HCT116 (cell line): ENCODE measurements around the gene TBC1D2B.

Source experiments
- POLR2A ChIP-seq: IDR thresholded peaks from 2 replicates; pipeline ENCODE4 v1.7.0; 2011; ENCODE audit warnings: borderline replicate concordance; ENCODE audit not compliant: insufficient read depth, insufficient read length; ENCODE audit errors: extremely low read depth
- RAD21 ChIP-seq: IDR thresholded peaks from 2 replicates; pipeline ENCODE4 v1.6.1; 2012; ENCODE audit warnings: low read depth, mild to moderate bottlenecking
- TCF7L2 ChIP-seq: IDR thresholded peaks from 2 replicates; pipeline ENCODE4 v1.7.0; 2011; ENCODE audit warnings: borderline replicate concordance, inconsistent platforms; ENCODE audit not compliant: insufficient read depth, insufficient read length; ENCODE audit errors: extremely low read depth
- YY1 ChIP-seq: IDR thresholded peaks from 2 replicates; pipeline ENCODE4 v1.6.1; 2011; ENCODE audit warnings: low read length, low read depth, moderate library complexity, mild to moderate bottlenecking; ENCODE audit not compliant: insufficient replicate concordance; ENCODE audit errors: extremely low read depth
- ZFX ChIP-seq: fragments of 450-650 bp; IDR thresholded peaks from 2 replicates; pipeline ENCODE4 v1.6.1; 2017
- TF ChIP-seq, protein P1 (sequence below), 3 experiments: fragments of 200-600 bp in 1 of 3; sonication (generic) in 1 of 3; IDR thresholded peaks in 2 of 3; conservative IDR thresholded peaks in 1 of 3; 2 replicates each; pipeline ENCODE4 v1.5.1; 2012 to 2017; ENCODE audit warnings: low read depth in 2 of 3, low read length in 2 of 3, antibody characterized with exemption in 1 of 3, borderline replicate concordance in 1 of 3, control low read depth in 1 of 3, mild to moderate bottlenecking in 1 of 3, mixed read lengths in 1 of 3, mixed run types in 1 of 3, moderate library complexity in 1 of 3; ENCODE audit not compliant: insufficient read depth in 1 of 3
- TF ChIP-seq, protein P2 (sequence below): IDR thresholded peaks from 2 replicates; pipeline ENCODE4 v1.6.1; 2011; ENCODE audit warnings: mild to moderate bottlenecking, low read length, moderate library complexity; ENCODE audit not compliant: insufficient replicate concordance; ENCODE audit errors: extremely low read depth

DNA sequence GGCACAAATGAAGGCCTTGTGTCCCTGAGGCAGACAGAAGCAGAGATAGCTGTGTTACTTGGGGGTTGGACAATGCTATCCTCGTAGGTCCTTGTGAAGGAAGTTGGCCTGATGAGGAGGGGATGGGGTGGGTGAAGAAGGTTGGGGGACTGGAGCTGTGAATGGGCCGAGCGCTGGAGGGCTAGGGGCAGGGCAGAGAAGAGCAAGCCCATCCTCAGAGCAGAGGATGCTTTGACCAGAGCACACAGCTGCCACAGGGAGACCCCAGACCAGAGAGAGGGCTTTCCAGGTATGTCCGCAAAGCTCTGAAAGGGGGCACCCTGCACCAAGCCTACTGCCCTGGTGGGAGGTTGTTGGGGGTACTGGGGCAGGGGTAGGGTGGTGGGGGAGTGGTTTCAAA is 5.7 kb upstream of the TBC1D2B start:
- TF ChIP-seq YY1 (no peak), ZFX (no peak), RAD21 (no peak), TCF7L2 (no peak), POLR2A (no peak)
- TF ChIP-seq, protein P1, sequence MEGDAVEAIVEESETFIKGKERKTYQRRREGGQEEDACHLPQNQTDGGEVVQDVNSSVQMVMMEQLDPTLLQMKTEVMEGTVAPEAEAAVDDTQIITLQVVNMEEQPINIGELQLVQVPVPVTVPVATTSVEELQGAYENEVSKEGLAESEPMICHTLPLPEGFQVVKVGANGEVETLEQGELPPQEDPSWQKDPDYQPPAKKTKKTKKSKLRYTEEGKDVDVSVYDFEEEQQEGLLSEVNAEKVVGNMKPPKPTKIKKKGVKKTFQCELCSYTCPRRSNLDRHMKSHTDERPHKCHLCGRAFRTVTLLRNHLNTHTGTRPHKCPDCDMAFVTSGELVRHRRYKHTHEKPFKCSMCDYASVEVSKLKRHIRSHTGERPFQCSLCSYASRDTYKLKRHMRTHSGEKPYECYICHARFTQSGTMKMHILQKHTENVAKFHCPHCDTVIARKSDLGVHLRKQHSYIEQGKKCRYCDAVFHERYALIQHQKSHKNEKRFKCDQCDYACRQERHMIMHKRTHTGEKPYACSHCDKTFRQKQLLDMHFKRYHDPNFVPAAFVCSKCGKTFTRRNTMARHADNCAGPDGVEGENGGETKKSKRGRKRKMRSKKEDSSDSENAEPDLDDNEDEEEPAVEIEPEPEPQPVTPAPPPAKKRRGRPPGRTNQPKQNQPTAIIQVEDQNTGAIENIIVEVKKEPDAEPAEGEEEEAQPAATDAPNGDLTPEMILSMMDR (IDR thresholded peaks at IDR 0.05 in 2 of 3, conservative IDR thresholded peaks at IDR 0.05 in 1 of 3; ENCODE audit: borderline replicate concordance in 1 of 3, insufficient read depth in 1 of 3, low read depth in 2 of 3, low read length in 2 of 3): no peak
- TF ChIP-seq, protein P2, sequence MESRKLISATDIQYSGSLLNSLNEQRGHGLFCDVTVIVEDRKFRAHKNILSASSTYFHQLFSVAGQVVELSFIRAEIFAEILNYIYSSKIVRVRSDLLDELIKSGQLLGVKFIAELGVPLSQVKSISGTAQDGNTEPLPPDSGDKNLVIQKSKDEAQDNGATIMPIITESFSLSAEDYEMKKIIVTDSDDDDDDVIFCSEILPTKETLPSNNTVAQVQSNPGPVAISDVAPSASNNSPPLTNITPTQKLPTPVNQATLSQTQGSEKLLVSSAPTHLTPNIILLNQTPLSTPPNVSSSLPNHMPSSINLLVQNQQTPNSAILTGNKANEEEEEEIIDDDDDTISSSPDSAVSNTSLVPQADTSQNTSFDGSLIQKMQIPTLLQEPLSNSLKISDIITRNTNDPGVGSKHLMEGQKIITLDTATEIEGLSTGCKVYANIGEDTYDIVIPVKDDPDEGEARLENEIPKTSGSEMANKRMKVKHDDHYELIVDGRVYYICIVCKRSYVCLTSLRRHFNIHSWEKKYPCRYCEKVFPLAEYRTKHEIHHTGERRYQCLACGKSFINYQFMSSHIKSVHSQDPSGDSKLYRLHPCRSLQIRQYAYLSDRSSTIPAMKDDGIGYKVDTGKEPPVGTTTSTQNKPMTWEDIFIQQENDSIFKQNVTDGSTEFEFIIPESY: no peak
